Stimulated activated CD4-positive, alpha-beta T cell treated with anti-CD3 and anti-CD28 coated beads, Interleukin-12 subunit alpha, Interleukin-12 subunit beta, amount 100 ng/mL, for 4 hours (primary cell): ENCODE data around the gene SPO11.

Experiments
- DNase-seq: peaks from one replicate; pipeline ENCODE4 v3.0.0-alpha.2; 2020

SPO11 gene

GRCh38 chr20:57378107-57378506 is 48.5 kb downstream of the SPO11 start:
- DNase-seq = no peak

DNA sequence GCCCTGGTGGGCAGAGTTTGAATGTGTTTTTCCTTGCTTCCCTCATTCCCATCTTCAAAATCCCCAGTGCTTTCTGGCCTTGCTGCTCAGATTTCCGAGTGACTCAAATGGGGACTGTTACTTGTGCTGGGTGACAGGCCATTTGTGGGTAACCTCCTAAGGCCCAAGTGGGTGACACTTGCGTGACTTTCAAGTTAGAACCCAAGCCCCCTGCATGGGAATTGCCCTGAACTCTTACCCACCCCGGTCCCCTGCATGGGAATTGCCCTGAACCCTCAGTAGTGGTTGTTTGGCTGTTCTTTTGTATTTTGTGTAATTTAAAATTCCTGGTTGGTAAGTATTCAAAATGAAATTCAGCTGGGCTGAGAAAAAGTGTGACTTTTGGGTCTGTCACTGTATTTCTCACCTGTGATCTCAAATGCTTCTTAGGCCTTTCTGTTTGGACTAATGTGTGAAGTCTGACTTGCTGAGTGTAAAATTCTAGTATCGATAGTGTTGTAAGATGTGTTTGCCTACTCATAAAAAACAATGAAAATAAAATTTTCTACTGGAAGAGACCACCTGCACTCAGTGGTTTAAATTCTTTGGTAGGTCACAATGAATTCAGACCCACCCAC is 49.2 kb downstream of the SPO11 start:
- DNase-seq = no peak

GRCh38 chr20:57379263-57379647 is 49.7 kb downstream of the SPO11 start:
- DNase-seq = no peak

GRCh38 chr20:57380081-57380750 is 50.6 kb downstream of the SPO11 start:
- DNase-seq = no peak

DNA sequence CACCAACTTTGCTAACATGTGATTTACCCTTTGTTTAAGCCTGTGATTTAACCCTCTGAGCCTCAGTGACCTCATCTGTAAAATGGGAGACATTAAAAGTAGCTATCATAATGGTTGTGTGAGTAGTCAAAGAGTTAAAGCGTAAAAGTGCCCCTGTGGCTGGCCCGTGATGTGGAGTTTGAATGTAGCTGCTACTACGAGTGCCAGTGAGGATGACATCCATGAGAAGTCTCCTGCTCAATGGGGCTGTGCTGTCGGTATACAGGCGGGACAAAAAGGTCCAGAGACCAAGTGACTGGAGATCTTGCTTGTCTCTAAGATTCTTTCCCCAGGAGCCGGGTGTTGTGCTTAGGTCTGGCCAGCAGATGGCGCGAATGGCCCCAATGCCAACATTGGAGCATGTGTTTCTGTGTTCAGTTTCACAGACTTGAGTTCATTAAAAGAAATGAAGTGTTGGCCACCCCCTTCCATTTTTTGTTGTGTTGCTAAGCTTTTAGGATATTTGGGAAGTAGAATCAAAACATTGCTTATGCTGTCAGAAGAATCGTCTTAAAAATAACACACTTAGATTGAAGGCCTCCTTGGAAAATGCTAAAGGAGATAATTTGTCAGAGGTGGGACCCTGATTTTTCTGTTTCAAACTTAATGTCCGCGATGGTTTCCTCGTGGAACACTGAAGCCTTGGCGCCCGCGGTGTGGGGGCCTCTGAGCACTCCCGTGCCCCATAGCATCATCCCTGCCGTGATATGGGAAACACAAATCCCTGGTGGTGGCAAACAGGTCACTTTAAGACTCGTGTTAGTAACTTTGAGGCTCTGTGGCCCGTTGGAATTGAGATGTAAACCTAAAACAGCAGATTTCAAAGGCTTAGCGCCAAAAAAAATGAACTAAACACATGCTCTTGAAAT is 52.2 kb downstream of the SPO11 start:
- peak; percentile 81 for DNase-seq

DNA sequence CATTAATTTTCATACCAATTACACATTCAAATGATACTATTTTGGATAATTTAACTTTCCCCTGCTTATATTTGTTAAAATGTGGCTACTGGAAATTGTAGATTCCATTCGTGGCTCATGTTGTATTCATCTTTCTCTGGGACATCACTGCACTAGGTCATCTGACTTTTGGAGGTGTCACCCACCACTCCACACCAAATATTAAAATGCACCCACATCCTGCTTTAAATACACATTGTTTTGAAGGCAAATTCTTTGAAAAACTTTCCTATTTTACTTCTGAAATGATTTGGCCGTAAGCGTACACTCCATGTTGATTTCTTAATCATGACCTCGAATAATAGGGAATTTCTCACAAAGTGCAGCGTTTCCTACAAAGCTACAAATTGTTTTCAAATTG is 52.9 kb downstream of the SPO11 start:
- no peak for DNase-seq

DNA sequence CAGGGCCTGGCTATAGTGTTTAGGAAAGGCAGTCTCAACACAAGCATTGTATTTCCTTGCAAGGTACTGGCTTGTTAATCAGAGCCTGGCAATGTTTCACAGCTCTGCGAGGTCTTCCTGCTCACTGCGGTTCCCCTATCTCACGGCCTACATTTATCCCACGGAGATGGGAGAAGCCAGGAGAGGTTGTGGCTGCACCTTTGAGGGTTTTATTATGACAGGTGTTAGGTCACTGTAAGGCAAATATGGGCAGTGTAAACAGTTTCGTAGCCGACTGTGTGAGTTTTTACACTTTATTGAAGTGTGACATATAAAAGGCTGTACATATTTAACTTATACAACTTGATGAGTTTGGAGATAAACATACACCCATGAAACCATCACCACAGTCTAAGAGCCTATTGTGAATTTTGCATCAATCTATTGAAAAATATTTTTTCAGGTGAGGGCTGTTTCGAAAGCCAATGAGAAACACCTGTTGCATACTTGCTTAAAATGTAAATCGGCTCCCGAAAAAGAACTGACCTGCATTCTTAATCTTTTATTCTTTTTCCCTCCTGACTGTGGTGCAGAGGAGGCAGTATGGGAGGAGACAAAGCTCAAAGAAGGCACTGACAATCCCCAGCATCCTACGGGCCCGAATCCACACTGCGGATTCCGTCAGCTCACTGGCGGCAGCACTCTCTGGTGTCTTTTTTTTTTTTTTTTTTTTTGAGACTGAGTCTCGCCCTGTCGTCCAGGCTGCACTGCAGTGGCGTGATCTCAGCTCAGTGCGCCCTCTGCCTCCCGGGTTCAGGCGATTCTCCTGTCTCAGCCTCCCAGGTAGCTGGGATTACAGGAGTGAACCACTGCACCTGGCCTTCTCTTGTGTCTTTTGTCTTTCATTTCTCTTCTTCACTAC is 54.1 kb downstream of the SPO11 start:
- no peak for DNase-seq

GRCh38 chr20:57384486-57384885 is 54.9 kb downstream of the SPO11 start:
- no peak for DNase-seq

DNA sequence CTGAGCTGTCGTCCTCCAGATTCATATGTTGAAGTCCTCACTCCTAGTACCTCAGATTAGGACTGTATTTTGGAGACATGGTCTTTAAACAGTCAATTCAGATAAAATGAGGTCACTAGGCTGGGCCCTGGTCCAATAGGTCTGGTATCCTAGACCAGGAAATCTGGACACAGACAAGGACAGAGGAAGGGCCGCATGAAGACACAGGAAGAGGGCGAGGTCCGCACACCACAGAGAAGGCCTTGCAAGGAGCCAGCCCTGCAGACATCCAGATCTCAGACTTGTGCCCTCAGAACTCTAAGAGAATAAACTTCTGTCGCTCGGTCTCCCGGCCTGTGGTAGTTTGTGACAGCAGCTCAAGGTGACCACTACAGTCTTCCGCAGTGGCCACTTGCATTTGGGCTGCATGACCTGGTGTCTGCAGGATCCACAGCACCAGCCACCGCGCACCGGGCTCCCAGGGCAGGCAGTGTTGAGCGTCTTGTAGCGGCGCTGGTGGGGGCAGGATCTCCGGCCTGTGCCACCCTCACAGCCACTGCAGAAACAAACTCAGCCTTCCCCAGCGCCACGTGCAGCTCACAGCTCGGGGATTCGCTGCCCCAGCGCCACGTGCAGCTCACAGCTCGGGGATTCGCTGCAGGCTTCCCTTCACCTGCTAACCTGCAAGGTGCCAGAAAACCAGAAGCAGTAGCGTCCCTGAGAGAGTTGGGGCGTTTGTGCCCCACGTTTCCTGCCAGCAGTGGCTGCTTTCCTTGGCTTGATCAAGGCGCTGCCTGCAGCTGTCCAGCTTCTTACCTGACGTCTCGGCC is 55.6 kb downstream of the SPO11 start:
- no peak for DNase-seq

DNA sequence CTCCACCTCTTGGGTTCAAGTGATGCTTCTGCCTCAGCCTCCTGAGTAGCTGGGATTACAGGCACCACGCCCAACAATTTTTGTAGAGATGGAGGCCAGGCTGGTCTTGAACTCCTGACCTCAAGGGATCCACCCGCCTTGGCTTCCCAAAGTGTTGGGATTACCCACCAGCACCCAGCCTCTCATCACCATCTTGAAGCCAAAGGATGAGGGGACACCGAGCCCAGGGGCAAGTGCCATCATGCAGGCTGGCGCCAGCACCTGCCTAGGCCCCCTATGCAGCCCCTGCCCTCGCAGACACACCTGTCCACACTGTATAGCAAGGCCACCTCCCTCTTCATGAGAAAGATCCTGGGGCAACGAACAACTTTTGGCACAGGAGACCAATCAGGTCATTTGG is 56.3 kb downstream of the SPO11 start:
- DNase-seq = no peak

GRCh38 chr20:57386762-57387161 is 57.2 kb downstream of the SPO11 start:
- no peak for DNase-seq

- DNase-seq = no peak
These were observed 57.9 kb downstream of the SPO11 start for GRCh38 chr20:57387463-57387862.

- DNase-seq = no peak
These were observed 58.4 kb downstream of the SPO11 start for GRCh38 chr20:57387945-57388371.

DNA sequence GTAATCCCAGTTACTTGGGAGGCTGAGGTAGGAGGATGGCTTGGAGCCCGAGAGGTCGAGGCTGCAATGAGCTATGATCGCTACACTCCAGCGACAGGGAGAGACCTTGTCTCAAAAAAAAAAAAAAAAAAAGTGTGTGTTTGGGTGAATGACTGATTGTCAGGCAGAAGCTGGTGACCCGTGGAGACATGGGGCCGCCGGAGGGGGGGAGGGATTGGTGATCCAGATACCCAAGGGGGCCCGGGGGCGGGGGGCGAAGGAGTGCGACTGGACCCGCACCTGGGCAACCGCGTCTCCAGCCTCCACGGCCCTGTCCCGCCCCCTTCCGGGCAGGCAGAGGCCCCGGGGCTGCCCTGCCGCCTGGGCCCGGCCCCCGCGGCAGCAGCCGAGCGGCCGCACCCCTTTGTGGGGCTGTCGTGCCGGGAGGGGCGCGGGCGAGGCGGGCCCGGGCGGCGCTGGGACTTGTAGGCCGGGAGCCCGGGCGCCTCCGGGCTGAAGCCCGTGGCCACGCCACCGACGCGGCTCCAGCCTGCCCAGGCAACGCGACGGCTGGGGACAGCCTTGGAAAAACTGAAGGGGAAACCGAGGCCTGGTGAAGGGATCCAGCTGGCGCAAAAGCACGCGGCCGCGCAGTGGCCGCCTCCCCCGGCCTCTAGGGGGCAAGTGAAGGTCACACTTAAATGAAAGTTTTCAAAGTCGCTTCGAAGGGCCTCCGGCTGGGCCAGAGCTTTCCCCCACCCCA is 59.5 kb downstream of the SPO11 start:
- peak; percentile 71 for DNase-seq

DNA sequence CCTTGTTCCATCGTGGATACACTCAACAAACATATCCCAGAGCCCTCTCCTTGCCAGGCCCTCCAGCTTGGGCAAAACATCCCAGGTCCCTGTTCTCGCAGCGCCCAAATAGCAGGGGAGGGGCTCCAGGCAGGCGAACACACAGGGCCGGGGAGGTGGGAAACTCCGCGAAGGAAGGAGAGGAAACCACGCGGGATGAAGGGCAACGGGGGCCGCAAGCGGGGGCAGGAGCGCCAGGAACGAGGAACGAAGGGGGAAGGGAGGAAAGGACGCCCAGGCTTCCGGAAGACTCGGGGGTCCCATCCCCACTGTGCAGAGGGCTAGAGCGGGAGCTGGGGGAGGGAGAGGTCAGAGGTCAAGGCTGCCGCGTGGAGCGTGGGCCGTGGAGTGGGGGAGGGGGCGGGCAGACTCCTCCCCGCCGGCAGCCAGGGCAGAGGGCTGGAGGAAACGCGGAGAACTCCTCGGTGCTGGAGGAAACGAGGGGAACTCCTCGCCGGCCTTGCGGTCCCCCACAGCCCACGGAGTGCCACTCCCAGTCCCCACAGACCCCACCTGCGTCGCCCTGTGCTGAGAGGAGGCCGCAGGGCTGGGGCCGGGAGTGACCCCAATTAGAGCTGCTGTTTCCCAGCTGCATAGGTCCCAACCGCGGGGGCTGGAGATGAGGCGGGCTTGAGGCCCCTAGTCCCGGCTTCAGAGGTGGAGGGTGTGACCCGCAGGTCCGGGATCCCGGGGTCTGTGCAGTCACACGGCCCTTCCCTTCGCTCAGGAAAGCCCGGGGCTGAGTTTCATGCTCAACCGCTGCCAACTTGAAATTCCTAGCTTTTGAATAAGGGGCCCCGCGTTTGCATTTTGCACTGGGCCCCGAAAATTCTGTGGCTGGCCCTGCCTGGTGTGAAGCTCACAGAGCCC is 60.3 kb downstream of the SPO11 start:
- DNase-seq = peak; percentile 71

- DNase-seq = peak; percentile 83
These were observed 61.2 kb downstream of the SPO11 start, which contains the start of gene RBM38 for GRCh38 chr20:57390604-57391438. TSS of gene RBM38 (plus strand) at chr20:57391396. CDS start at chr20:57391582, 186 bp downstream.

GRCh38 chr20:57391439-57392301 is 62.1 kb downstream of the SPO11 start:
- peak; percentile 38 for DNase-seq
